ENCODE data around the gene KRTAP16-1. TPM values are rescaled to one million over a fixed set of nuclear protein-coding genes. Genes with fewer than 3 reads are reported as not detected.
A peak's percentile ranks its signal among the peaks of the same experiment; 100 is the strongest.

The KRTAP16-1 gene
- total RNA-seq, 4 donors from 2014 or later: not detected

GRCh38 chr17:41333098-41333497 is 24.0 kb upstream of the KRTAP16-1 start:
- H3K27ac ChIP-seq: no peak overlapping the region
- no peak for TF ChIP-seq POLR2A (IDR thresholded peaks at IDR 0.05)
- TF ChIP-seq CTCF (IDR thresholded peaks at IDR 0.05): no peak
- H3K4me1 ChIP-seq: no peaks in the 10 kb centered on the region
- H3K27me3 ChIP-seq: no peaks in the 10 kb centered on the region
- no peaks in the 10 kb centered on the region for H3K9me3 ChIP-seq
- DNase-seq: no peak
- H3K36me3 ChIP-seq: no peaks in the 10 kb centered on the region
- H3K4me3 ChIP-seq: no peak overlapping the region

GRCh38 chr17:41332239-41332638 is 23.1 kb upstream of the KRTAP16-1 start:
- no peak overlapping the region for H3K27ac ChIP-seq
- H3K9me3 ChIP-seq: no peaks in the 10 kb centered on the region
- TF ChIP-seq CTCF (IDR thresholded peaks at IDR 0.05): no peak
- no peak for TF ChIP-seq POLR2A (IDR thresholded peaks at IDR 0.05)
- no peaks in the 10 kb centered on the region for H3K36me3 ChIP-seq
- H3K4me3 ChIP-seq: no peak overlapping the region
- no peaks in the 10 kb centered on the region for H3K27me3 ChIP-seq
- no peak for DNase-seq
- H3K4me1 ChIP-seq: no peaks in the 10 kb centered on the region

GRCh38 chr17:41331606-41332005 is 22.5 kb upstream of the KRTAP16-1 start:
- no peaks in the 10 kb centered on the region for H3K27me3 ChIP-seq
- no peaks in the 10 kb centered on the region for H3K9me3 ChIP-seq

GRCh38 chr17:41329279-41329948 is 20.3 kb upstream of the KRTAP16-1 start:
- Histone ChIP-seq H3K27me3 (no peaks in the 10 kb centered on the region), H3K36me3 (no peaks in the 10 kb centered on the region), H3K9me3 (no peaks in the 10 kb centered on the region), H3K4me1 (no peaks in the 10 kb centered on the region), H3K4me3 (no peak overlapping the region), H3K27ac (no peak overlapping the region)
- TF ChIP-seq POLR2A (IDR thresholded peaks at IDR 0.05) (no peak), CTCF (IDR thresholded peaks at IDR 0.05) (peak in 5 of 6 experiments; percentile 11 to 72 (median 69))
- DNase-seq: peak in 2 of 3 donors; percentile 71 to 74

More at GRCh38 chr17:41331606-41332005, 22.5 kb upstream of the KRTAP16-1 start:
- TF ChIP-seq CTCF (IDR thresholded peaks at IDR 0.05) (no peak), POLR2A (IDR thresholded peaks at IDR 0.05) (no peak)
- H3K4me3 ChIP-seq: no peak overlapping the region
- no peaks in the 10 kb centered on the region for H3K36me3 ChIP-seq
- H3K4me1 ChIP-seq: no peaks in the 10 kb centered on the region
- no peak overlapping the region for H3K27ac ChIP-seq
- DNase-seq: no peak

- H3K27ac ChIP-seq: no peak overlapping the region
- TF ChIP-seq CTCF (IDR thresholded peaks at IDR 0.05): no peak
- TF ChIP-seq POLR2A (IDR thresholded peaks at IDR 0.05): no peak
- H3K4me3 ChIP-seq: no peak overlapping the region
- no peaks in the 10 kb centered on the region for H3K9me3 ChIP-seq
- H3K36me3 ChIP-seq: no peaks in the 10 kb centered on the region
- no peaks in the 10 kb centered on the region for H3K4me1 ChIP-seq
- H3K27me3 ChIP-seq: no peaks in the 10 kb centered on the region
- no peak for DNase-seq
Observed at GRCh38 chr17:41328207-41328606, 19.1 kb upstream of the KRTAP16-1 start.

Measured in Peyer's patch (tissue), 4 donors.